Renal cortical epithelial cell (primary cell): Measurements from ENCODE around the gene ADRM1. TPM values are rescaled to one million over a fixed set of nuclear protein-coding genes. Genes with fewer than 3 reads are reported as not detected.

Experiments
- DNase-seq: peaks from one replicate; pipeline ENCODE4 v3.0.0-alpha.2; 2011; ENCODE audit warnings: low read depth
- total RNA-seq: library from RNA; depleted of rRNA; stranded (reverse); fragments of >200 nt; gene quantifications from 2 replicates; pipeline ENCODE4 v1.2.3, GENCODE V29; 2014

Gene ADRM1
- total RNA-seq, 1 donor from 2014 or later, result 85.2 TPM

- no peak for DNase-seq
These were observed 7.9 kb downstream of the ADRM1 start for GRCh38 chr20:62310757-62311121.

DNA sequence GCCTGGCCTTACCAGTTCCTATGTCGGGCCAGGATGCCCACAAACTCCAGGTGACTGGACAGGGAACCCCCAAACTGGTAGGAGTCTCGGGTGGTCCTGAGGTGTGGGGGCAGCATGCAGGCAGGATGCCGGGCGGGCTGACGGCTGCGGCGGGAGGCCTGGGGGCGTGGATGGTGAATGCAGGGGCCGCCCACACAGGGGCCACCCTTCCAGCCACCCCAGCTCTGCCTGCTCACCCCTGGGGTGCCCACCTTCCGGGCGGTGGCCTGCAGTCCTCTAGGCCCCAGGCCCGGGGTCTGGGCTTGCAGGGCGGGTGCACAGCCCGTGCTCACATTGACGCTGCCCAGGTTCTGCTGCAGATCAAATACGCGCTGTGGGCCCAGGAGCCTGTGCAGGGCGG is 8.4 kb downstream of the ADRM1 start:
- no peak for DNase-seq

GRCh38 chr20:62311832-62312661 is 9.2 kb downstream of the ADRM1 start:
- DNase-seq, result no peak

DNA sequence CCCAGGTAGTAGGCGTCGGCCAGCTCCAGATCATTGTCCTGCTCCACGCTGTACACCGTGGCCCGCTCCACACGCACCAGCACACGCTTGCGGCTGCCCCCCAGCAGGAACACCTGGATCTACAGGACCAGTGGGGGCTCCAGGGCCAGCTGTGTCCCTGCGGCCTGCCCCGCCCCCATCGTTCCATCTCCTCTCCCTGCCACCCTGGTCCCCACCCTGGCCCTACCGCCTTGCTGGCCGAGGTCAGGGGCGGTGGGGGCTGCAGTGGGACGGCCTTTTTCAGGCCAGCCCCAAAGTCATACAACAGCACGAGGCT is 9.8 kb downstream of the ADRM1 start:
- DNase-seq, result no peak

DNA sequence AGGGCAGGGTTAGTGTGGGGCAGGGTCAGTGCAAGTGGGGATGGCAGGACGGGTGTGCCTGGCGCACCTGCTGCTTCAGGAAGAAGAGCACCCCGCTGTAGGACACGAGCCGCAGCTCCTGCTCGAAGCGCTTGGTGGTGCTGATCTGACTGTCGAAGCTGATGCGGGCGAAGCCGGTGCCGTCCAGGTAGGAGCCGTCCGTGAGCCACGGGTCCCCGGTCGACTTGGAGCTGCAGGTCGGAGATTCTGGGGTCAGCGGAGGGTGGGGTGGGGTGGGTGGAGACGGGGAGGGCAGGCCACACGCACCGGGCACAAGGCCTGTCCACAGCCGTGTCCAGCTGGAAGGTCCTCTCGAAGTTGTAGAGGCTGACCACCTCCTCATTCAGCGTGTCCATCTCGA is 10.2 kb downstream of the ADRM1 start:
- no peak for DNase-seq

DNA sequence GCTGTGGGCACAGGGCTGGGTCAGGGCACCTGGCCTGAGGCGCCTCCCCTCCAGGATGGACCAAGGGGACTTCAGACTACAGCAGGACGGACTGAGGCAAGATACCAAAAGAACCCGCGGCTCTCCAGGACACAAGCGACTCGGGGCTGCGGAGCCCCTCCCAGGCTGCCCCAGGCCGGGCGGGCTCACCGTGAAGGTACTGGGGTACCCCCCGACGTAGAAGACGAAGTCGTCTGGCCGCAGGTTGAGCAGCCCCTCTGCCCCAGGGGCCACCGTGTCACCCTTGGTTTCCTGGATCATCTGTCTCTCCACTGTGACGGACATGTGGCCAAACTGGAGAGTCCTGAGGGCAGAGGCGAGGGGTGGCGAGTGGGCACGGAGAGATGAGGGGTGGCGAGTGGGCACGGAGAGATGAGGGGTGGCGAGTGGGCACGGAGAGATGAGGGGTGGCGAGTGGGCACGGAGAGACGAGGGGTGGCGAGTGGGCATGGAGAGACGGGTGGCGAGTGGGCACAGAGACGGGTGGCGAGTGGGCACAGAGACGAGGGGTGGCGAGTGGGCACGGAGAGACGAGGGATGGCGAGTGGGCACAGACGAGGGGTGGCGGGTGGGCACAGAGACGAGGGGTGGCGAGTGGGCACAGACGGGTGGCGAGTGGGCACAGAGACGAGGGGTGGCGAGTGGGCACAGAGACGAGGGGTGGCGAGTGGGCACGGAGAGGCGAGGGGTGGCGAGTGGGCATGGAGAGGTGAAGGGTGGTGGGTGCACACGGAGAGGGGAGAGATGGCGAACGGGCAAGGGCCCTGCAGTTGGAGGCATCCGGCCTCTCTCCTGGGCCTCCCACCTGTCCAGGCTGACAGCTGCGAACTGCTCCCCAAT is 10.9 kb downstream of the ADRM1 start:
- no peak for DNase-seq

GRCh38 chr20:62314339-62314638 is 11.5 kb downstream of the ADRM1 start:
- DNase-seq, result no peak

GRCh38 chr20:62314711-62315302 is 12.0 kb downstream of the ADRM1 start:
- no peak for DNase-seq

GRCh38 chr20:62315773-62316172 is 13.0 kb downstream of the ADRM1 start:
- no peak for DNase-seq

GRCh38 chr20:62316331-62317166 is 13.8 kb downstream of the ADRM1 start:
- no peak for DNase-seq

- DNase-seq, result no peak
These were observed 14.4 kb downstream of the ADRM1 start for GRCh38 chr20:62317167-62317655.

- DNase-seq, result no peak
These were observed 15.9 kb downstream of the ADRM1 start for GRCh38 chr20:62318400-62319345.

DNA sequence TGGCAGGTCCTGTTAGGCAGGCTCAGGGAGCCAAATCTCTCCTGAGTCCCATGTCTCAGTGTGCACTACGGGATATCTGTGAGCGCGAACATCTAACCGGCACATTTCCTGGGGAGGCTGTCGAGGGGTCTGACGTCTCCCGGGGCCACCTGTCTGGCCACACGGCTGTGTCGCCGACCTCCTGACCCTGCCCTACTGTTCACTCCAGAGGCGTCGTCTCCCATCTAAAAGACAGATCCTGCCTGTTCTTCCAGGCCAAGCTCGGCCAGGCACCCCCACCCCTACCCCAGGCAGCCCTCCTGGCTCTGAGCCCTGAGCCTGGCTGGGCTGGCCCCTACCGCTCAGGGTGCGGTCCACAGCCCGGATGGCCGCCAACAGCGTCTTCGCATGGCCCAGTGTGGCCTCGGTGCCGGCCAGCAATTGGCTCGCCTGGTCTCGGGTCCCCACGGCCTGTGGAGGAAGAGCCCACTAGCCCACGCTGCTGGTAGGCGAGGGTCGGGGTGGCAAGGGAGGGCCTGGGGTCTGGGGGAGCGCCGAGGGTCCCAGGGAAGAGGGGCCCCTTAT is 16.6 kb downstream of the ADRM1 start:
- DNase-seq, result no peak

DNA sequence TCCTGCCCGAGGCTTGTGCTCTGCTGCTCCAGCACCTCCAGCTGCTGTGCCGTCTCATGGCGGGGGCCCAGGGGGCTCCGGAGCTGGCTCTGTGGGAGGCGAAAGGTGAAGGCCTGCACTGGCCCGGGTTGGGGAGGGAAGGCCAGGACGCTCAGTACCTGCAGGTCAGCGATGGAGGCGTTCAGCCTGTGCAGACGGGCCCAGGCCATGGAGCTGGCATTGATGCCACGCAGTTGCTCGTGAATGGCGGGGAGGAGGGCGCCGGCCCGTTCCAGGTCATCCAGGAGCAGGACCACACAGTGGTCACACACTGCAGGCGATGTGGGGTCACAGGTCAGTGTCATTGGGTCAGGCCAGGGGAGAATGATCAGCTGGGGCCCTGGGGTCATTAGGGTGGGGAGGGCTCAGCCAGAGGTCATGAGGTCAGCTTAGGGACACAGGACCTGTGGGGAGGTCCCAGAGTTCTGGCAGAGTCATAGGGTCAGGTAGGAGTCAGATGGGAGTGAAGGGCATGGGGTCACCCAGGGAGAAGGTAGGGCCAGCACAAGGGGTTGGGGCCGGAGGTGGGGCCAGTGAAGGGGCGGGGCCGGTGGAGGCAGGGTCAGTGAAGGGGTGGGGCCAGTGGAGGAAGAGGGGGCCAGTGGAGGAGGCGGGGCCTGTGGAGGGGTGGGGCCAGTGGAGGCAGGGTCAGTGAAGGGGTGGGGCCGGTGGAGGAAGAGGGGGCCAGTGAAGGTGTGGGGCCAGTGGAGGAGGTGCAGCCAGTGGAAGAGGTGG is 18.0 kb downstream of the ADRM1 start:
- no peak for DNase-seq

DNA sequence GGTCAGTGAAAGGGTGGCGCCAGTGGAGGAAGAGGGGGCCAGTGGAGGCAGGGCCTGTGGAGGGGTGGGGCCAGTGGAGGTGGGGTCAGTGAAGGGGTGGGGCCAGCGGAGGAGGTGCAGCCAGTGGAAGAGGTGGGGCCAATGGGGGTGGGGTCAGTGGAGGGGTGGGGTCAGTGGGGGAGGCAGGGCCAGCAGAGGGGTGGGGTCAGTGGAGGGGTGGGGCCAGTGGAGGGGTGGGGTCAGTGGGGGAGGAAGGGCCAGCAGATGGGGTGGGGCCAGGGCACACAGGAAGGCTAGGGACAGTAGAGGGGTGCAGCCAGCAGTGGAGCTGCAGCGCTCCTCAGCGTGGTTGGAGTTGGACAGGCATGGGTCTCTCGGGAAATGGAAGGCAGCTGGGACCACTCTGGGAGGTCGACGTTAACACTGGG is 18.7 kb downstream of the ADRM1 start:
- no peak for DNase-seq

DNA sequence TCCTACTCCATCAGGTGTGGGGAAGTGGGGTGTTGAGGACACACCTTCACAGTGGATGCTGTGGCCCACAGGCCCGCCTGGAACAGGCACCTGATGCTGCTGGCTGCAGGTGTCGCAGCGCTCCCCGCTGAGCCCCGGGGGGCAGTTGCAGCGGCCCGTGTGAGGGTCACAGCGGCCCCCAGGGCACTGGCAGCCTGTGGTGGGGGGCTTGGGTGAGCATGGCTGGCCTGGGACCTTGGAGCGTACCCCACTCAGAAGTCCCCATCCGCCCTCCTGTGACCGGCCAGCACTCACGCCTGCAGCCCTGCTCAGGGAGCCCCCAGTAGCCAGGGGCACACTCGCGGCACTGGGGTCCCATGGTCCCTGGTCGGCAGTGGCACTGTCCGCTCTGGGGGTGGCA is 19.2 kb downstream of the ADRM1 start:
- no peak for DNase-seq

DNA sequence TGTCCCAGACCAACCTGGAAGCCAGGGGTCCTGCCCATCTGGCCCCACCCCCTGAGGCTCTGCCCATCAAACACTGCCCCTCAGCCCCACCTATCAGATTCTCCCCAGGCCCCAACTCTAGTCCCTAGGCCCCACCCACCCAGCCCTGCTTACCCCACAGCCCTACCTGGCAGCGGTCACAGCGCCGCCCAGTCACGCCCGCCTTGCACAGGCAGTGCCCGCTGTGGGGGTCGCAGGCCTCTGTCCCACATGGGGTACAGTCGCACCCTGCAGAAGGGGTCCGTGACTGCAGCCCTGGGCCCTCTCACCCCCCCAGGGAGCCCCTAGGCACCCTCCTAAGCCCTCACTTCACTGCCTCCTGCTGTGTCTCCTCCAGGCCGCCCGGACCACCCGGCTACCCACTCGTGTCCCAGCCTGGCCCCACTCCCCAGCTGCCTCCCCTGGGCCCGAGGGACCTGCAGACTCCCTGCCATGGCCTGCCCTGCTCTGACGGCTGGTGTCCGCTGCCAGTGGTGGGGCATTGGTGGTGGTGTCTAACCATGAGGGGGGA is 19.8 kb downstream of the ADRM1 start:
- no peak for DNase-seq

DNA sequence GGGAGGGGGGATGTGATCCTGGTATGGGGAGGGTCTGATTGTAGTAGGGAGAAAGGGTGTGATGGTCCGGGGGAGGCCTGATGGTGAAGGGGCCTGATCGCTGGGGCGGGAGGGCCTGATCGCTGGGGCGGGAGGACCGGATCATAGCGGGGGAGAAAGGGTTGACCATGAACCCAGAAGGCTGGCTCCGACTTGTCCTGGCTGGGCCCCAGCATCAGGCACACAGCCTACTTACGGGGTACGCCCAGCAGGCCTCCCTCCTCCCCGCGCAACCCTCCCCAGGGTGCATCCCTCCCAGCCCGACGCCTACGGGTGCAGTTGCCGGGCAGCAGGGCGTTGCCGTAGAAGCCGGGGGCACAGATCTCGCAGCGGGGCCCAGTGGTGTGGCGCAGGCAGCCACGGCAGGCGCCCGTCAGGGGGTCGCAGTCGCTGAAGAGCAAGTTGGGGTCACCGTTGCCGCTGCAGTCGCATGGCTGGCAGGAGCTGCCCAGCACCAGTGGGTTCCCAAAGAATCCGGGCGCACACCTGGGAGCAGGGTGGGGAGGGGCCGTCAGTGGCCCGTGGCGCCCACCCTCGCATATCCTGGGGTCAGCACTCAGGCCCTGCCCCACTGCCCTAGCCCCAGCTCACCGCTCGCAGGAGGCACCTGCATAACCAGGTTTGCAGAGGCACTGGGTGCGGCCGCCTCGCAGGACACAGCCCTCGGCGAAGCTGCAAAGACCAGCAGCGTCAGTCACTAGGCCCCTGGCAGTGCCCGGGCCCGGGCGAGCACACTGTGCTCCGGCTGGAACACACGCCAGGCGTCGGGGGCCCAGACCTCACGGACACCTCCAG is 20.6 kb downstream of the ADRM1 start:
- DNase-seq, result no peak
